GM23248 (cell line): Measurements from ENCODE around the gene TSHZ2. TPM values are rescaled to one million over a fixed set of nuclear protein-coding genes. Genes with fewer than 3 reads are reported as not detected.
A peak's percentile ranks its signal among the peaks of the same experiment; 100 is the strongest.

Experiments
- DNase-seq: peaks from one replicate; pipeline ENCODE4 v3.0.0-alpha.2; 2015
- H2AFZ ChIP-seq: fragments of 200-600 bp; sonication (generic); 2 replicates; pipeline ENCODE4 v1.6.1; 2016; ENCODE audit warnings: antibody characterized with exemption
- H3F3A ChIP-seq: fragments of 200-600 bp; sonication (generic); 2 replicates; pipeline ENCODE4 v1.6.1; 2016; ENCODE audit warnings: mild to moderate bottlenecking, antibody characterized with exemption, mixed run types; ENCODE audit not compliant: insufficient read depth
- H3K27ac ChIP-seq: fragments of 200-600 bp; sonication (generic); 2 replicates; pipeline ENCODE4 v1.5.1; 2016; ENCODE audit warnings: mild to moderate bottlenecking
- H3K27me3 ChIP-seq: fragments of 200-600 bp; sonication (generic); replicated peaks from 2 replicates; pipeline ENCODE4 v1.6.1; 2016; ENCODE audit warnings: mild to moderate bottlenecking; ENCODE audit not compliant: insufficient read depth
- H3K36me3 ChIP-seq: fragments of 200-600 bp; sonication (generic); 2 replicates; pipeline ENCODE4 v1.6.1; 2016; ENCODE audit warnings: low read depth, mild to moderate bottlenecking
- H3K4me1 ChIP-seq: fragments of 200-600 bp; sonication (generic); 2 replicates; pipeline ENCODE4 v1.6.1; 2016; ENCODE audit warnings: mild to moderate bottlenecking; ENCODE audit not compliant: insufficient read depth
- H3K4me2 ChIP-seq: fragments of 200-600 bp; sonication (generic); one replicate; pipeline ENCODE4 v1.6.1; 2016; ENCODE audit warnings: mild to moderate bottlenecking; ENCODE audit not compliant: unreplicated experiment
- H3K4me3 ChIP-seq: fragments of 200-600 bp; sonication (generic); 2 replicates; pipeline ENCODE4 v1.5.1; 2016; ENCODE audit warnings: mild to moderate bottlenecking
- H3K79me2 ChIP-seq: fragments of 200-600 bp; sonication (generic); 2 replicates; pipeline ENCODE4 v1.6.1; 2016; ENCODE audit warnings: mild to moderate bottlenecking; ENCODE audit not compliant: insufficient read depth
- H3K9ac ChIP-seq: fragments of 200-600 bp; sonication (generic); 2 replicates; pipeline ENCODE4 v1.6.1; 2016; ENCODE audit warnings: mild to moderate bottlenecking
- H3K9me2 ChIP-seq: fragments of 200-600 bp; sonication (generic); 2 replicates; pipeline ENCODE4 v1.6.1; 2016; ENCODE audit warnings: mixed run types, mild to moderate bottlenecking, moderate library complexity; ENCODE audit not compliant: insufficient read depth
- H3K9me3 ChIP-seq: fragments of 200-600 bp; sonication (generic); one replicate; pipeline ENCODE4 v1.6.1; 2017; ENCODE audit warnings: low read depth
- H4K20me1 ChIP-seq: fragments of 200-600 bp; sonication (generic); 2 replicates; pipeline ENCODE4 v1.6.0; 2016; ENCODE audit not compliant: insufficient read depth
- EZH2 ChIP-seq: fragments of 200-600 bp; sonication (generic); IDR thresholded peaks from 2 replicates; pipeline ENCODE4 v1.6.1; 2018; ENCODE audit warnings: antibody characterized with exemption, mild to moderate bottlenecking; ENCODE audit not compliant: insufficient read depth, poor library complexity, severe bottlenecking
- EZH2phosphoT487 ChIP-seq: fragments of 200-600 bp; sonication (generic); IDR thresholded peaks from 2 replicates; pipeline ENCODE4 v1.6.1; 2018; ENCODE audit warnings: antibody characterized with exemption, moderate library complexity, mild to moderate bottlenecking, low read depth; ENCODE audit not compliant: insufficient read depth
- WGBS, 2 experiments: methylation state at CpG; one replicate each; pipeline ENCODE4 v1.1.6; 2015 to 2017; ENCODE audit warnings: low lambda C conversion rate in 2 of 2, low coverage in 1 of 2; ENCODE audit errors: missing lambda C conversion rate in 2 of 2; 5-methylcytosine and 5-hydroxymethylcytosine counted together
- in situ Hi-C: fragments of 300-500 bp; cut with MboI; formaldehyde crosslinking; loops from 2 replicates; pipeline ENCODE4 v1.15.0; 2020
- polyA plus RNA-seq: library from polyadenylated mRNA; unstranded; fragments of >200 nt; fragmentation: Nextera tagmentation; extraction: Ambion mirVana; gene quantifications from 2 replicates; pipeline ENCODE4 v1.2.1, GENCODE V29; 2016
- total RNA-seq: library from RNA; depleted of rRNA; stranded (reverse); fragments of >200 nt; shearing (Covaris generic); gene quantifications from 2 replicates; pipeline ENCODE4 v1.2.3, GENCODE V29; 2014

Gene TSHZ2
- total and polyA plus RNA-seq, 2 experiments from 2014 or later, result 4.5 to 13.4 TPM

DNA sequence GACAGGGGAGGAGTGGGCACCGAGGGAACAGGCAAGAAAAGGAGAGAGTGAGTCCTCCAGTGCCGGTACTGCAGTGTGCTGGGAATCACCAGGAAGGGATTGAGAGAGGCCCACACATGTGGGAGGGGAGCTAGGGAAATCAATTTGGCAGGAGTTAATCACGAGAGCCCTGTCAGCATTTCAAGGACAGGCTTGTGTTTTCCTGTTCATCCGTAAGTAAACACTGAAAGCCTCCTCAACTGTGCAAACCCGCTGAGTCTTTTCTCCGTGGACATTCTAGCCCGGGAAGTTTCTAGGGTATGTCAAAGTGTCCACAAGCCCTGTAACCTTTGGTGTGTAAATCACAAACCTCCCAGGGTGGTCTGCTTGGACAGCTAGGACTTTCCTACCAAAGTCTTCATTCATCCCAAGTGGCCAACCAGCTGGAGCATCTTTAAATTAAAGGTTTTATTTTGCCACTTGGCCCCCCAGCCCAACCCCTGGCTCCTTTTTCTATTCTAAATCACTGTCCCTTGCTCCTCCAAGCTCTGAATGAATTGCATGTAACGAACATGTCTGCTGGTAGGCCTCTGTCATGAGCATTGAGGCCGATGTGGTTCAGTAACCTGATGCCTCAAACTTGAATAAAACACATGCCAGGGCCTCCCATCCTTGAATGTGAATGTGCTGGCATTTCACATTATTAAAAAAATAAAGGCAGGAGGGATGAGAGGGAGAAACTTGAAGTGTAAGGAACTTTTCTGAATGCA is 472.4 kb downstream of the TSHZ2 start:
- Histone ChIP-seq H4K20me1 (no peaks in the 10 kb centered on the region), H3K79me2 (no peaks in the 10 kb centered on the region), H3K9ac (no peak overlapping the region), H3F3A (no peaks in the 10 kb centered on the region), H3K4me2 (no peak overlapping the region), H3K27me3 (no peaks in the 10 kb centered on the region), H3K9me3 (no peaks in the 10 kb centered on the region), H3K9me2 (no peaks in the 10 kb centered on the region), H3K36me3 (no peaks in the 10 kb centered on the region), H3K4me3 (no peak overlapping the region), H3K27ac (no peak overlapping the region), H3K4me1 (no peaks in the 10 kb centered on the region), H2AFZ (no peak overlapping the region)
- no peak for TF ChIP-seq EZH2phosphoT487
- no peak for TF ChIP-seq EZH2
- in situ Hi-C loops, result no loop called here
- WGBS, 2 experiments, result 74 to 80% methylated on average over 9 of the region's 9 CpGs
- no peak for DNase-seq

- H3K4me3 ChIP-seq, result no peak overlapping the region
- H3K27ac ChIP-seq, result no peak overlapping the region
- no peaks in the 10 kb centered on the region for H3K36me3 ChIP-seq
- no peaks in the 10 kb centered on the region for H3K9me3 ChIP-seq
- 54 to 58% methylated on average over 6 of the region's 6 CpGs for WGBS, 2 experiments
- in situ Hi-C loops, result no loop called here
- H3F3A ChIP-seq, result no peaks in the 10 kb centered on the region
- peak; percentile 5 for DNase-seq
- no peaks in the 10 kb centered on the region for H3K9me2 ChIP-seq
- H3K4me2 ChIP-seq, result no peak overlapping the region
- H4K20me1 ChIP-seq, result no peaks in the 10 kb centered on the region
- no peaks in the 10 kb centered on the region for H3K4me1 ChIP-seq
- H3K27me3 ChIP-seq, result no peaks in the 10 kb centered on the region
- H3K79me2 ChIP-seq, result no peaks in the 10 kb centered on the region
- H2AFZ ChIP-seq, result no peak overlapping the region
- H3K9ac ChIP-seq, result no peak overlapping the region
- TF ChIP-seq EZH2, result no peak
- no peak for TF ChIP-seq EZH2phosphoT487
These were observed 473.2 kb downstream of the TSHZ2 start for GRCh38 chr20:53445321-53445731.

- H3K27ac ChIP-seq, result no peak overlapping the region
- in situ Hi-C loops, result no loop called here
- H3K9ac ChIP-seq, result no peak overlapping the region
- H3K36me3 ChIP-seq, result no peaks in the 10 kb centered on the region
- 86 to 89% methylated on average over 7 of the region's 7 CpGs for WGBS, 2 experiments
- H3K9me2 ChIP-seq, result no peaks in the 10 kb centered on the region
- H3F3A ChIP-seq, result no peaks in the 10 kb centered on the region
- H3K79me2 ChIP-seq, result no peaks in the 10 kb centered on the region
- no peaks in the 10 kb centered on the region for H3K27me3 ChIP-seq
- H2AFZ ChIP-seq, result no peak overlapping the region
- H3K9me3 ChIP-seq, result no peaks in the 10 kb centered on the region
- H3K4me3 ChIP-seq, result no peak overlapping the region
- H3K4me1 ChIP-seq, result no peaks in the 10 kb centered on the region
- no peak for TF ChIP-seq EZH2
- TF ChIP-seq EZH2phosphoT487, result no peak
- DNase-seq, result no peak
- no peaks in the 10 kb centered on the region for H4K20me1 ChIP-seq
- no peak overlapping the region for H3K4me2 ChIP-seq
These were observed 473.8 kb downstream of the TSHZ2 start for GRCh38 chr20:53445932-53446331.

DNA sequence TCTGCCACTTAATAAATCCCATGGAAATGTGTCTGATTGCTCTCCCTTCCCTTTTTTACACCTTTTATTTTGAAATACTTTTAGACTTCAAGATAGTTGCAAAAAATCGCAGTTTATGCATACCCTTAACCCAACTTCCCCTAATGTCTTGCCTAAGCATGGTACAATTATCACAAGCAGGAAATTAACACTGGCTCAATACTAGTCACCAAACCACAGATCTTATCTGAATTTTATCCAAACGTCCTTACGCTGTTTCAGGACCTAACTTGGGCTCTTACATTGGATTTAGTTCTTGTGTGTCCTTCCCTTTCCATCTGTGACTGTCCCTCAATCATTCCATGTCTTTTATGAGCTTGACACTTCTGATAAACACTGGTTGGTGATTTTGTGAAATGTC is 475.2 kb downstream of the TSHZ2 start:
- TF ChIP-seq EZH2 (no peak), EZH2phosphoT487 (no peak)
- no peaks in the 10 kb centered on the region for H4K20me1 ChIP-seq

GRCh38 chr20:53448426-53448825 is 476.3 kb downstream of the TSHZ2 start:
- Histone ChIP-seq H3K4me2 (no peak overlapping the region), H3K36me3 (no peaks in the 10 kb centered on the region), H3K79me2 (no peaks in the 10 kb centered on the region), H4K20me1 (no peaks in the 10 kb centered on the region), H3F3A (no peaks in the 10 kb centered on the region), H3K27ac (no peak overlapping the region), H3K9ac (no peak overlapping the region), H3K9me3 (no peaks in the 10 kb centered on the region), H3K4me1 (no peaks in the 10 kb centered on the region), H3K27me3 (no peaks in the 10 kb centered on the region), H3K4me3 (no peak overlapping the region), H3K9me2 (no peaks in the 10 kb centered on the region), H2AFZ (no peak overlapping the region)
- DNase-seq, result no peak
- 52 to 66% methylated on average over 1 of the region's 1 CpG for WGBS, 2 experiments
- in situ Hi-C loops, result no loop called here
- TF ChIP-seq EZH2 (no peak), EZH2phosphoT487 (no peak)

More for the DNA sequence above, 475.2 kb downstream of the TSHZ2 start:
- Histone ChIP-seq H3K27me3 (no peaks in the 10 kb centered on the region), H3K36me3 (no peaks in the 10 kb centered on the region), H3K9ac (no peak overlapping the region), H2AFZ (no peak overlapping the region), H3F3A (no peaks in the 10 kb centered on the region), H3K27ac (no peak overlapping the region), H3K9me2 (no peaks in the 10 kb centered on the region), H3K4me2 (no peak overlapping the region), H3K9me3 (no peaks in the 10 kb centered on the region), H3K4me1 (no peaks in the 10 kb centered on the region), H3K79me2 (no peaks in the 10 kb centered on the region), H3K4me3 (no peak overlapping the region)
- in situ Hi-C loops, result no loop called here
- WGBS, 2 experiments, result 70 to 76% methylated on average over 3 of the region's 3 CpGs
- DNase-seq, result no peak
